Measurements from ENCODE around the gene PRR33.

DNA sequence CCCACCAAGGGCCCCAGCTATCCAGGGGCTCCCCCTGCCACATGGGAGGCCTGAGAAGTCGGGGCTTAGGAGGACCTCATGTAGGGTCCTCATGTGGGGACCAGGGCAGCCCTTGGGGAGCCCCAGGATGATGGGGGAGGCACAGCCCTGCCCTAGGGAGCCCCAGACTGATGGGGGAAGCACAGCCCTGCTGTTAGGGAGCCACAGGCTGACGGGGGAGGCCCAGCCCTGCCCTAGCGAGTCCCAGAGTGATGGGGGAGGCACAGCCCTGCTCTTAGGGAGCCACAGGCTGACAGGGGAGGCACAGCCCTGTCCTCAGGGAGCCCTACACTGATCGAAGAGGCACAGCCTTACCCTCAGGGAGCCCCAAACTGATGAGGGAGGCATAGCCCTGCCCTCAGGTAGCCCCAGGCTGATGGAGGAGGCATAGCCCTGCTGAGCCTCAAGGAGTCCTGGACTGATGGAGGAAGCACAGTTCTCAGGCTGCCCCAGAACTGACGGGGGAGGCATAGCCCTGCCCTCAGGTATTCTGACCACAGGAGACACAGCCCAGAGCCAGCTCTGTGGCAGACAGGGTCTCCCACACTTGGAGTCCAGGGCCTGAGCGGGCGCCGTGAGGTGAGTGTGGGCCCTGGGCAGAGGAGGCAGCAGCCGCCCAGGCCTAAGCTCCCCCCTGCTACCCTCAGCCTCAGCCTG lies 10.8 kb downstream of the PRR33 start:
- no peak for TF ChIP-seq JUNB (IDR thresholded peaks at IDR 0.05)
- TF ChIP-seq CTCF (IDR thresholded peaks at IDR 0.05), result no peak
- no peak for TF ChIP-seq CHD2 (IDR thresholded peaks at IDR 0.05; ENCODE audit: low read length, partially characterized antibody)
- no peak for TF ChIP-seq REST (IDR thresholded peaks at IDR 0.05)
- TF ChIP-seq, protein P1, sequence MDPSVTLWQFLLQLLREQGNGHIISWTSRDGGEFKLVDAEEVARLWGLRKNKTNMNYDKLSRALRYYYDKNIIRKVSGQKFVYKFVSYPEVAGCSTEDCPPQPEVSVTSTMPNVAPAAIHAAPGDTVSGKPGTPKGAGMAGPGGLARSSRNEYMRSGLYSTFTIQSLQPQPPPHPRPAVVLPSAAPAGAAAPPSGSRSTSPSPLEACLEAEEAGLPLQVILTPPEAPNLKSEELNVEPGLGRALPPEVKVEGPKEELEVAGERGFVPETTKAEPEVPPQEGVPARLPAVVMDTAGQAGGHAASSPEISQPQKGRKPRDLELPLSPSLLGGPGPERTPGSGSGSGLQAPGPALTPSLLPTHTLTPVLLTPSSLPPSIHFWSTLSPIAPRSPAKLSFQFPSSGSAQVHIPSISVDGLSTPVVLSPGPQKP (IDR thresholded peaks at IDR 0.05; ENCODE audit: low read depth, low read length), result no peak
- TF ChIP-seq, protein P2, sequence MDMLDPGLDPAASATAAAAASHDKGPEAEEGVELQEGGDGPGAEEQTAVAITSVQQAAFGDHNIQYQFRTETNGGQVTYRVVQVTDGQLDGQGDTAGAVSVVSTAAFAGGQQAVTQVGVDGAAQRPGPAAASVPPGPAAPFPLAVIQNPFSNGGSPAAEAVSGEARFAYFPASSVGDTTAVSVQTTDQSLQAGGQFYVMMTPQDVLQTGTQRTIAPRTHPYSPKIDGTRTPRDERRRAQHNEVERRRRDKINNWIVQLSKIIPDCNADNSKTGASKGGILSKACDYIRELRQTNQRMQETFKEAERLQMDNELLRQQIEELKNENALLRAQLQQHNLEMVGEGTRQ (IDR thresholded peaks at IDR 0.05), result no peak
- TF ChIP-seq ZSCAN20 (CRISPR knock-in tag; IDR thresholded peaks at IDR 0.05), result no peak
- no peak for TF ChIP-seq MAZ (IDR thresholded peaks at IDR 0.05; ENCODE audit: borderline replicate concordance, low read depth, low read length)
- no peak for TF ChIP-seq SMC3 (IDR thresholded peaks at IDR 0.05)
- no peak for TF ChIP-seq POLR2A (IDR thresholded peaks at IDR 0.05; ENCODE audit: low read length)
- no peak for TF ChIP-seq RAD21 (conservative IDR thresholded peaks at IDR 0.05 in 1 of 2, IDR thresholded peaks at IDR 0.05 in 1 of 2)
- TF ChIP-seq EP300 (IDR thresholded peaks at IDR 0.05), result no peak
- TF ChIP-seq ESRRA (IDR thresholded peaks at IDR 0.05; ENCODE audit: borderline replicate concordance, low read length), result no peak

All from A549 (cell line).